SKM-1 (cell line): Measurements from ENCODE around the gene CTSC.

Experiments used
- DNase-seq: peaks from one replicate; lab custom pipeline; 2025; ENCODE audit not compliant: unreplicated experiment; lab: John Stamatoyannopoulos, UW

The CTSC gene

DNA sequence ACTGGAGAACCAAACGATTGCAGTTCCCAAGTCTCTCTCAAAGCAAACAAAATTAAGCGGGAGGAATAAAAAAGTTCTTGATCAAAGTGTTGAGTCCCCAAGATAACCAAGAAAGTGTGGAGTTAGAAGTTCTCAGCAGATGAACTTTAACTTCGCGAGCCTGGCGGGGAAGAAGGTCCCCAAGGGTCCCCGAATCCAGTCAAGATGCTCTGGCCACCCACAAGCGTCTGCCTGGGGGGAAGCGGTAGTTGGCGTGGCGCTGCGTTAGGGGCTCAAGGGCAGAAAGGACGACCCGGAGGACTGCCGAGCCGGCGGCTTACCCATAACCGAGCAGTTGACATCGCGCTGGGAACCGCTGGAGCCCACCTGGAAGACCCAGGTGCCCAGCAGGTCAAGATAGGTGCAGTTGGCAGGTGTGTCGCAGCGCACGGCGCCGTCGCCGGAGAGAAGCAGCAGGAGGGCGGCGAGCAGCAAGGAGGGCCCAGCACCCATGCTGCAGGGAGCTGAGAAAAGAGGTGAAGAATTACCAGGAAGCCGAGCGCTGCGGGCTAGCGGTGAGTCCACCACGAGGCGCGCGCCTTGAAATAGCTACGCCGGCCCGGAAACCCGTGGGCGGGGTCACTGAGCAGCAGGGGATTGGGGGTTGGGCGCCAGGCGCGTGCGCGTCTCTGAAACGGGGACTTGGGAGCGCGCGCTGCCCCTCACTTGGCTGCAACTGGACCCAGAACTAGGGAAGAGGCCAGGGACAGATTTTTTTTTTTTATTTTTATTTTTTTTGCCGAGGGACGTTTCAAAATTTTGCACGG, at the start of gene CTSC:
Gene CTSC, minus strand, starts transcription at position 556 of the 806 bp plus-strand sequence. Its CDS starts 64 bp downstream, at position 492.
- DNase-seq: peak; percentile 89

DNA sequence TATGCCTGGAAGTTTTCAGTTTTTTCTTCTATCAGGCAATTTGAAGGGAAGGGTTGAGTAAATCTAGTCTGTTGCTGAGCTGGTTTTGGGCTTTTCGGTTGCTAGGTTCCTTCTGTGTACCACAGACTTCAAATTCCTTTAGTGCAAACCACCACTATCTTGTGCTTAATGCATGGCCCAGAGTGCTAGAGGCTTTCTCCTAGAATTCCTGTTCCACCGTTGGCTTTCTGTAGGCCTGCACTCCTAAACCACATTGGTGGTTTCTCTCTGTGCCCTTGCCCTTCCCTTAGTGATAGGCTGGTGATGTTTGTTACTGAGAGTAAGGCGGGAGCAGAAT, 47.1 kb upstream of the CTSC start:
- no peak for DNase-seq

DNA sequence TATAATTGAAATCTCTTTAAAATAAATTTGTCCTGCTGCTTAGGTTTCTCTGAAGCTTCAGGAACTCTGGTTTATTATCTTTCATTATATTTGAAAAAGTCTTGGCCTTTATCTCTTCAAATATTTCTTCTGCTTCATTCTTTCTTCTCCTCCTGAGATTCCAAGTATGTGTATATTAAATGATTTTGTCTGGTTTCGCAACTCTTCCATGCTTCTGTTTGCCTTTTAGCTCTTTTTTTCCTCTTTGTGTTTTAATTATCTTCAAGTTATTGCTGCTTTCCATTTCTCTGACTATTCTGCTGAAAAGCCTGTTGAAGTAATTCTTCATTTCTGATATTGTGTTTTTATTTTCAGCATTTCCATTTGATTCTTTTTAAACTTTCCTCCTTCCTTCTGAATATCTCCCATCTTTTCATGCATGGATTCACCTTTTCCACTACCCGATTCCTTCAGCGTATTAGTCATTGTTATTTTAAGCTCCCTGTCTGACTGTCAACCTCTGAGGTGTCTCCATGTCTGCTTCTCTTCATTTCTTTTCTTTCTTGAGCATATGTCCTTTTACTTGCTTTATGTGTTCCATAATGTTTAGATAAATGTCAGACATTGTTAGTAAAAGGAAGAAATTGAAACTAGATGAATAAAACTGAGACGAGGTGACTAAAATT, 46.6 kb upstream of the CTSC start:
- DNase-seq: no peak

DNA sequence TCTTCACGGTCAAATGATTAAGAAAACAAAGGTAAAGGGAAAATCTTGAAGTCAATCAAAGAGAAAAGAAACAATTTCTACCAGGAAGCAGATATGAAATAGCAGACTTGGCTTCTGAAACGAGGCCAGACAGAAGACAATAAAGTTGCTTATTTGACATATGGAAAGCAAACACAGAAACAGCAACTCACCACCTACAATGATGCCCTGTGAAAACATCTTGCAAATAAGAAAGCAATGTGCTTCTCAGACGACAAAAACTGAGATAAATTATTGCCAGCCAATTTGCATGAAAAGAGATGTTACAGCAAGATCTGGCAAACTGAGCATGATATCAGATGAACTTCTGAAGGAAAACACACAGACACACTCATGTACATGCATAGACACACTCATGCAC, 45.9 kb upstream of the CTSC start:
- no peak for DNase-seq

DNA sequence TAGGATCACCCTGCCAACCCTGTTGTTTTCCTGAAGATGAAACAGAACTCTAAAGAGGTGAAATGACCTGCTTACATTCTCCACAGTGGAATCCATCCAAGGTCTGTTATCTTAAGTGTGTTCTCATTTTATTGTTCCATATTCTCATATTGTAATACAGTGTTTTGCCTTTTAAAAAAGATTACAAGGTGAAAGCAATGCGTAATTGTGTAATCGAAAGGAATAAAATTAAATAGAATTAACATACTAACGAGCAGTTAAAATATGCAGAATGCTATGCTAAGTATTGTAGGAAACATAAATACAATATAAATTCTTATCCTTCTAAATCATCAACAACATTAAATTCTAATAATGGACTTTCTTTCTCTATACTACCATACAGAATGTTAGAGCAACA, 41.6 kb upstream of the CTSC start:
- DNase-seq: no peak

DNA sequence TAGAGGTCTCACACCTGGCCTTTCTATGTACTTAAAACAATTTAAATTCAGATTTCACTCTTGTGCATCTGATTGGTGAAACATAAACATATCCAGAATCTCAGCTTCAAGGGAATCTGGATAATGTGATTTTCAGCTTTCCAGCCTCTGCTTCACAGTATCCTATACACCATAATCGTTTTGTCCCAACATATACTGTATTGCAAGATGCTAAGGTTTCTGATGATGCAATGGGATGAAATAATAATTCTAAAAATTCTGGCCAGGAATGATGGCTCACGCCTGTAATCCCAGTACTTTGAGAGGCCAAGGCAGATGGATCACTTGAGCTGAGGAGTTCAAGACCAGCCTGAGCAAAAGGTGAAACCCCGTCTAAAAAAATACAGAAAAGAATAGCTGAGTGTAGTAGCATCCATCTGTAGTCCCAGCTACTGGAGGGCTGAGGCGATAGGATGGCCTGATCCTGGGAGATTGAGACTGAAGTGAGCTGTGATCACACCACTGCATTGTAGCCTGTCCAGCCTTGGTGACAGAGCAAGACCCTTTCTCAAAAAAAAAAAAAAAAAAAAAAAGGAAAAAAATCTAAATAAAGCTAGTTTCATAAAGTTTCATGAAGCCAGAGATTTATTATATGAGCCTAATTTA, 41.0 kb upstream of the CTSC start:
- DNase-seq: no peak

DNA sequence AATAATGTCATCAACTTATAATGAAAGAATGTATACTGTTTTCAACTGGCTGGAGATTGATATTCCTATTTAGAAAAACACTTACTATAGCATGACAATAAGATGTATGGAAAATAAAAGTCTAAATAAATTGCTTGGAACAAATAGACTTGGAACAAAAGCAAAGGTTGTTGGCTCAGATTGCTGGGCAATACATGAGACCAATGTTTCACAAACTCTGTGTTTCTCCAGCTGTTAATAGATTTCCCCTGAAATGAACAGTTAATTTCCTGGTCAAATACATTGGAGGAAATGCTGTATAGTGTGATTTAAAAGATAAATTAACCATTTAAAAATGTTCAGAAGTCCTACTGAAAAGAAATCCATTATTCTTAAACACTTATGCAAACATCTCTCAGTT, 40.1 kb upstream of the CTSC start:
- no peak for DNase-seq

DNA sequence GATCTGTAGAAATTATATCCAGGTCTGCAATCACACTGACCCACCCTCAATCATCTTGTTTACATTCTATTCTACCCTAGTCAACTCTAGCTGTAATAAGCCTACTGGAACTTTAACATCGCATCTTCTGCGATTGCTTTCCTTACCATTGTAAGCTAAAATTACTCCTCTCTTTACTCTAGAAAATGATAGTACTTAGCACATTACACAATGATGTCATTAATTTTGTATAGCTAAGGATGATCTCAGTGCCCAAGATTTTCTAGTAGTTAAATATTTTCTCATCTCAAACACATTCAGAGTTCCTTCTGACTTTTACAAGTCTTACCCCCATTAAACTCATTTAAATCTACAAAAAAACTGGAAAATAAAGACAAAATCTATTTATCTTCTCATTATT, 39.6 kb upstream of the CTSC start:
- no peak for DNase-seq

DNA sequence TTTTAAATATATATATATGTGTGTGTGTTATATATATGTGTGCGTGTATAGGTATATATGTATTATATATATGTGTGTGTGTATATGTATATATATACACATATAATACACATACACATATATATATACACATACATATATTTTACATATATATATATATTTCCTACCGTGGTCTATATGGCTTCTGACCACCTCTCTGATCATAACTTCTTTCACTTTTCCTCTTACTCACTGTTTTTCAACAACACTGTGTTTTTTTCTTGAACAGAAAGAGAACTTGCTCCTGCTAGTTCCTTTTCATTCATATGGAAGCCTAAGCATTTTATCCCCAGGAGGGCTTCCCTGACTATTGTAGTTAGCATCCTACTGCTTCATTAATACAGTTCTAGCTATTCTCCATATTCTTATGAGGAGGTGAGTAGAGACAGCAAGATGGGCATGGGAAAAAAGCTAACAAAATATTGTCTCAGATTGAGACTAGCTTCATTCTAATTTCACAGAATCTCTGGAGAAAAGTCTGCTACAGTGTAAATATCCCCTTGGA, 38.5 kb upstream of the CTSC start:
- DNase-seq: no peak

DNA sequence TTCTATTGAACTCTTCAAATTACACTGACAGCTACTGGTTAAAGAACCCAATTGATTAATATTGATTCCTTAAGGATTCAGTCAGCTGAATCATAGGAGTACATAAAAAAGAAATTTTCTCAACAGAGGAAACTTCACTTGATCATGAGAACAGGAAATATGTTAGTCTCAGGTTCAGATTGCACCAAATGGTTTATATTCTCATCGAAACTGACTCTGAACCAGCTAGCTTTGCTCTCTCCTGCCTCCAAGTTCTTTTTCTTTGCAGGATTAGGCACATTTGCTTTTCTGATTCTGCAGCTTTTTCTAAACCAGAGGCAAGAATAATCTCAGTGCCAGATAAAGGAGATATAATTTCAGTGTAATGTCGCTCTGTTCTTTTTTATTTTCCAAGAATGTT, 33.2 kb upstream of the CTSC start:
- DNase-seq: no peak

DNA sequence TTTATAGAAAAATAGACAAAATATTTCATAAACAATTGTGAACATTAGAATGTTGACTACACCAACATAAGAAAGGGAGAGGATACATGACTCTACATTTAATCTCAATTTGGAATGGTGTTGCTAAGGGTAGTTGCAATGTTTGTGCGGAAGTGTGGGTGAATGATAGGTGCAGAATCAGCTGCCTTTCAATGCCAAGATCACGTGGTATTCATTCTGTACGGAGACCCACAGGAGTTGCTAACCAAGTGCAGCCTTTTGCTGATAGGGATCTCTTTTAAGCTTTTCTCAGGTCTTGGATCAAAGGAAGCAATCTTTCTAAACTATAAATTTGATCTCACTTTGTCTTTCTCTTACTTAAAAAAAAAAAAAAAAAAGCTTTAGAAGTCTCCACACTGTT, 29.8 kb upstream of the CTSC start:
- DNase-seq: no peak

DNA sequence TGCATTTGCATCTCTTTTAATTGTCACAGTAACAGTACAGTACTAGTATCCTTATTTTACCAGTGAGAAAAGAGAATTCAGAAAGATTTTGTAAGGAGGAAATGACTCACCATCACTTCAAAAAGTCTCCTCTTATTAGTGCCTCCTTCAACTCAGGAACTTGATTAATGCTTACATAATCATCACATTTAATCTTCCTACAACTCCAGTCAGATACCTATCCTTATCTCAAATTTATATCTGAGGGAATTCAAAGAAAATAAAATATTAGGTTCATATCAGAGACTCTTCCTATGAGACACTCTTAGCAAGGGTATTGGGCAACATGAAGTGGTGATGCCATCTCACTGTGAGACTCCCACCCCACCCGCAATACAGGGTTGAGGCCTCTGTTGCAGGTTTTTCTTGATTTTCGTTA, 26.1 kb upstream of the CTSC start:
- DNase-seq: peak; percentile 56

DNA sequence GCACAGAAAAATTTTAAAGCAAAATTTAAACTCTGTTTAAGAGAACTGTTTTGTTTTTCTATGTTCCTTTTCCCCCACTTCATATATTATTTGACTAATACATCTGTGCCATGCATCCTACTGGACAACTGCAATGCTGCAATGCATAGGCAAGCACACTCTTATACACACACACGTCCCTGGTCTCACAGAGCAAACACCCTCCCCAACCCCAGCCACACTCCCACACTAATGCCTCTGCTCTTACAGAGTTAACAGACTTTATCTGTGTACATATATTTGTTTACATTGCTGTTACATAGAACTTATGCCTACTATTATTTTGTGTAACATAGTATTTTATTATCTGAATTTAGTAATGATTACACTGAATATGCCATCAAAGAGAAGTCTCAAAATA, 25.5 kb upstream of the CTSC start:
- DNase-seq: no peak

DNA sequence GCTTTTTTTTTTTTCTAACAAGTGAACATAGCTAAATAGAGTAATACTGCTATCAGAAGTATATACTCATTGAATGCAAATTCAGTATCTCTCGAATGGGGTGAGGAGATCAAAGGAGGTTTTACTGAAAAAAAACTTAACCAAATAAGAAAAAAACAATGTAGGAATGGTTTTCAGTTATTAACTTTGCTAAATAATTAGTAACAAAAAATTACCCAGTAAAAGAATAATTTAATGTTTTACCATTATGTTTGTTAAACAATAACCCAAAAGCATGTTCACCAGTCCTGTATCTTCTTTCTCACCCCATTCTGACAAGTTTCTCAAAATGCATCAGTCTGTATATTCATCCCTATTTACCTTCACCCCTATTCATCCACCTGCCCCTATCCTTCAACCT, 22.6 kb upstream of the CTSC start:
- DNase-seq: no peak

DNA sequence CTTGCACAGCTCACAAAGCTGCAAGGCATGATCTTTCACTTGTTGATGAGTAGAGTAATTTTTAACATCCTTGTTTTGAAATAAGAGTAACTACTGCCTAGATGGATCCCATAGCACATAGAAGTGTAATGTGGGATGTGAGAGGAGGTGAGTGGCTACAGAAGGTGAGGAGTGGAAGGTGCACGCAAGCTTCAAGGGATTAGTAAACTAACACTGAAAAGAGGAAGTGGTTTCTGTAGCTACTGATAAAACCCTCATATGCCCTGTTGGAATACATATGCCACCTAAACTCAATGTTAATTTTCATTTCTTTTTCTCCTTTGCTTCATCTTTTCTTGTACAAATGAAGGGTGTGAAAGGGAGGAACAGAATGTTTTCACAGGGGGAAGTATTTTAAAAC, 22.0 kb upstream of the CTSC start:
- peak; percentile 49 for DNase-seq

DNA sequence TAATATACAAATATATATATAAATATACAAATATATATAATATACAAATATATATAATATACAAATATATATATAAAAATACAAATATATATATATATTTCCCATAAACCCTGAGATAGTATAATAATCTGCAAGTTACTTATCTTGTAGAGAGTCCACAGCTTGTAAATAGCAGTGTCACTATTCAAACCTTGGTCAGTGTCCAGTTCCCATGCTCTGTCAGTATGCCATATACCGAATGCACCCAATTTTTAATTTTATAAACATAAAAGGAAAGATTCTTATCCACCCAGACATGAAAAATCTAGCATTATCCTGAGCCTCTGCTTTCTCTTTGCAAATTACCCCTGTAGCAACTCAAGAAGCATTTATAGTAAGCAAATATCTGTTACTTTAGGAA, 21.6 kb upstream of the CTSC start:
- DNase-seq: no peak

DNA sequence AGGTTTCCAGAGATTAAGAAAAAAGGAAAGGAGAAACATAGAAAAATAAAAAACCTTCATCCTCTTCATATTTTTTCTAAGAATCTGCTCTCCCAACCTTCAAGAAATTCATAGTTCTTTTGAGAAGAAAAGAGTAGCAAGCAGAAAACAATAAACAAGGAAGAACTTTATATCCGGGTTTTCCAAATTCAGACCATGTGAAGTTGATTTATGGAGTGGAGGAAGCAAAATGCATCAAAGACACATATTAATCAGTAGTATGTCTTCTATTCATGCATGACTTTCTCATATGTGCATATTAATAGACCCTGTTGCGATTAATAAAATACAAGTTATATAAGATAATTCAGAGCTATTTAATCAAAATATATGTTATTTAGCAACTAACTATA, 20.5 kb upstream of the CTSC start:
- no peak for DNase-seq

DNA sequence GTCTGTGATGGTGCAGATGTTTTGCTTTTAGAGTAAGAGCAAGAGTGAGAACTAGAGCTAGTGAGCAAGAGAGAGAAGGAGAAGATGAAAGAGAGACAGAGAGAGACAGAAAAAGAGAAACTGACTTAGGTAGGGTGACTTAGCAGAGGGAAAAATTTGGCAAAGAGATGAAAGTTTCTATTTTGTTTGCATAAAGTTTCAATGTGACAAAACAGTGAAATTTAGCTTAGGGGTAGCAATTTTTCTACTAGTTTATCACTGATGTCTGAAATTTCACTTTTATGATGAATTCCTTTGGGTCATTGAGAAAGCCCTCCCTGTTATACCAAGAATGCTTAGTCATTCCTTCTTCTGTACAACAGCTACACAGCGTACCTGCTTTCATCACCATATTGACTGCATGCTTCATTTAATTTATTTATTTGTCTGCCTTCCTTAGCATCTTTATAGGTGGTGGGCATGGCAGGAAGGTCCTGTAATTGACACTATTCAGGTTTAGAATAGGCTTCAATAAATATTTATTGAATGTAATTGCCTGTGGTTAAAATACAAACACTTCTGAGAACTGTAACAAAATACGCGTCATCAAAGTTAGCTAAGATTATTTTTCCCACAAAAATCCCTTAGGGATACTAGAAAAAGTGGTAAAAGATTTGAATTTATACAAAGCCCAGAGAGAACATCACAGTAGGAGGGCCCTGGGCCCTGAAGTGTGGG, 19.9 kb upstream of the CTSC start:
- DNase-seq: no peak

DNA sequence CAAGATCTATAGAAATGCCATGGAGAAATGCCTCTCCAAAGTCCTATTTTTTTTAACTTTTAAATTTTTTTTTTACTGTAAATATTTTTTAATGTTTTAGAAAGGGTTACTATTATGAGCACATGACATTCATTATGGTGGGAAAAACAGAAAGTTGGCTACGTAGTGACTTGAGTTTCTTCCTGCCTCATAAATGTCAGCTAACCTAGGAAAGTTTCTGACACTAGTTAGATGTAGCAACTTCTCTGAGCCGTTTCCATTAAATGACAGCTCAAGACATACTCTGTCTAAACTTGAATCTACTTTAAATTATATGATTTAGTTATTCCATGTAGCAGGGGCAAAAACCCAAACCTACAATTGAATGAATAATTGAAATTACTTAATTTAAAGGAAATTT, 18.4 kb upstream of the CTSC start:
- DNase-seq: peak; percentile 5

DNA sequence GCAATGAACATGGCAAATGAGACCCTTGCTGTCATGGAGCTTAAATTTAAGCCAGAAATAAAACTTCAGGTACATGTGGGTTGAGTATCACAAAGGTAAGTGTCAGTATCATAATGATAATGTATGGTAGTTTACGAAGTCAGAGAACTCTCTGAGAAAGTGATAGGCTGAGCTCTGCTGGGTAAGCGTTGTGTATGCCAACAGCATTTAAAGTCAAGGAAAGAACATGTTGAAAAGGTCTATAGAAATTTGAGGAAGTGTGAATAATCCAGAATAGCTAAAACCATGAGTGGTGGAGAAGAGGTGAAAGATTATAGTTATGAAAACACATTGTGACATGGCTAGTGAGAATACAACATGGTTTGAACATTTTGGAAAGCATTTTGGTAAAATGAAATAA, 17.4 kb upstream of the CTSC start:
- peak; percentile 26 for DNase-seq

DNA sequence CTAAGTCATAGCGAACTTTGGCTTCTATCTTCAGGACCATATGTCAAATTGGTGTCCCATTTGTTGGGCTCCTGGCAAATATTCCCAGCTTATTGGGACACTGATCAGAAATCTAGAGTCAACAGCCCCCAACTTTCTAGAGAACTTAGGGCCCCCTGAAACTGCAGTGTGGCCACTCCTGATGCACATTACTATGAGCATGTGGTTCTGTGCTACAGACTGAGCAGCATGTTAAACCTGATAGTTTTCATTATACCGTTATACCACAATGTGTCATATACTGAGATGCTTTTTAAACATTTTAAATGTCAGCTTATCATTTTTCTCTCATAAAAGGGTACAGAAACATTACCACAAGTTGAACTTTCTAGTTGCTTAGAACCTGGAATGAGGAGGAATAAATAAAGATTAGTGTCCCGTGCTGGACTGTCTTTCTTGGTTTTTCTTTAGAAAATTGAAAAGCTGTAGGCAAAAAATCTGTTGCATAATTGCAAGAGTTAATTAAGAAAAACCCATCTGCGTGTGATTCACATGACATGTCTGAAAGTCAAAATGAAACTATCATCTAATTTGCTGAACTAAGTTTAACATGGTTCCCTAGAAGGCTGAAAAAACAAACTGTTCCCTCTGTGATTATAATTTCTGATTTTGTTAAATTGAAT, 16.4 kb upstream of the CTSC start:
- no peak for DNase-seq
